GM23338 (cell line): ENCODE data around the gene TYK2. TPM values are rescaled to one million over a fixed set of nuclear protein-coding genes. Genes with fewer than 3 reads are reported as not detected.

ENCODE experiments used
- ATAC-seq: fragments of 200-7000 bp; cut with Tn5 transposase; 3 replicates; pipeline ENCODE4 v1.9.1; 2020
- DNase-seq: peaks from one replicate; pipeline ENCODE4 v3.0.0-alpha.2; 2015; ENCODE audit warnings: low spot score
- H2AFZ ChIP-seq: fragments of 200-600 bp; sonication (generic); 2 replicates; pipeline ENCODE4 v1.8.0; 2016; ENCODE audit warnings: antibody characterized with exemption, mild to moderate bottlenecking, moderate library complexity
- H3F3A ChIP-seq: fragments of 200-600 bp; sonication (generic); replicated peaks from 2 replicates; pipeline ENCODE4 v1.8.0; 2017; ENCODE audit warnings: antibody characterized with exemption, mixed run types, low read depth
- H3K27ac ChIP-seq: fragments of 200-600 bp; sonication (generic); 2 replicates; pipeline ENCODE4 v1.6.1; 2016; ENCODE audit warnings: low read depth
- H3K27me3 ChIP-seq: fragments of 200-600 bp; sonication (generic); 2 replicates; pipeline ENCODE4 v1.8.0; 2016; ENCODE audit warnings: mild to moderate bottlenecking, mixed run types, moderate library complexity; ENCODE audit not compliant: insufficient read depth
- H3K36me3 ChIP-seq: fragments of 200-600 bp; sonication (generic); 2 replicates; pipeline ENCODE4 v1.8.0; 2016; ENCODE audit warnings: mild to moderate bottlenecking; ENCODE audit not compliant: insufficient read depth
- H3K4me1 ChIP-seq: fragments of 200-600 bp; sonication (generic); 2 replicates; pipeline ENCODE4 v1.8.0; 2016; ENCODE audit warnings: mild to moderate bottlenecking, moderate library complexity; ENCODE audit not compliant: insufficient read depth
- H3K4me2 ChIP-seq: fragments of 200-600 bp; sonication (generic); 2 replicates; pipeline ENCODE4 v1.7.1; 2017; ENCODE audit warnings: mixed run types
- H3K4me3 ChIP-seq: fragments of 200-600 bp; sonication (generic); 2 replicates; pipeline ENCODE4 v1.6.1; 2016; ENCODE audit warnings: mixed run types
- H3K79me2 ChIP-seq: fragments of 200-600 bp; sonication (generic); replicated peaks from 2 replicates; pipeline ENCODE4 v1.8.0; 2017; ENCODE audit warnings: mild to moderate bottlenecking; ENCODE audit not compliant: insufficient read depth
- H3K9me2 ChIP-seq: fragments of 200-600 bp; sonication (generic); 2 replicates; pipeline ENCODE4 v1.8.0; 2017; ENCODE audit not compliant: insufficient read depth
- H4K20me1 ChIP-seq: fragments of 200-600 bp; sonication (generic); replicated peaks from 2 replicates; pipeline ENCODE4 v1.8.0; 2017; ENCODE audit warnings: mild to moderate bottlenecking; ENCODE audit not compliant: insufficient read depth
- H3K27ac Mint-ChIP-seq: 2 replicates; pipeline ENCODE4 v1.8.0; 2020; ENCODE audit warnings: inconsistent platforms, mild to moderate bottlenecking, moderate library complexity, mixed read lengths
- H3K27me3 Mint-ChIP-seq: 3 replicates; pipeline ENCODE4 v1.8.0; 2022; ENCODE audit warnings: low read depth, mild to moderate bottlenecking, moderate library complexity, mixed read lengths, inconsistent platforms; ENCODE audit not compliant: insufficient read depth, poor library complexity
- H3K36me3 Mint-ChIP-seq: 3 replicates; pipeline ENCODE4 v1.8.0; 2021; ENCODE audit warnings: low read depth, mild to moderate bottlenecking, inconsistent platforms, moderate library complexity, mixed read lengths
- H3K4me1 Mint-ChIP-seq: 3 replicates; pipeline ENCODE4 v1.8.0; 2020; ENCODE audit warnings: mild to moderate bottlenecking, inconsistent platforms, mixed read lengths
- H3K4me3 Mint-ChIP-seq: 3 replicates; pipeline ENCODE4 v1.8.0; 2021; ENCODE audit warnings: moderate library complexity, mild to moderate bottlenecking, inconsistent platforms, mixed read lengths
- H3K9me3 Mint-ChIP-seq: 3 replicates; pipeline ENCODE4 v1.8.0; 2020; ENCODE audit warnings: moderate library complexity, mild to moderate bottlenecking, inconsistent platforms, mixed read lengths
- CREB1 ChIP-seq: fragments of 250-450 bp; sonication (Bioruptor Pico); IDR thresholded peaks from 2 replicates; pipeline ENCODE4 v1.5.0; 2020; ENCODE audit warnings: low read depth, mild to moderate bottlenecking, moderate library complexity
- EZH2 ChIP-seq: fragments of 200-600 bp; sonication (generic); IDR thresholded peaks from one replicate; pipeline ENCODE4 v1.8.0; 2017; ENCODE audit warnings: antibody characterized with exemption, mild to moderate bottlenecking, low read depth; ENCODE audit not compliant: unreplicated experiment
- EZH2phosphoT487 ChIP-seq: fragments of 200-600 bp; sonication (generic); IDR thresholded peaks from one replicate; pipeline ENCODE4 v1.8.1; 2018; ENCODE audit warnings: antibody characterized with exemption; ENCODE audit not compliant: unreplicated experiment
- JUNB ChIP-seq: IDR thresholded peaks from one replicate; pipeline ENCODE4 v1.6.1; 2016; ENCODE audit warnings: antibody characterized with exemption; ENCODE audit not compliant: unreplicated experiment
- NANOG ChIP-seq: IDR thresholded peaks from 2 replicates; pipeline ENCODE4 v1.6.1; 2016; ENCODE audit warnings: antibody characterized with exemption, borderline replicate concordance
- POLR2AphosphoS5 ChIP-seq: IDR thresholded peaks from 2 replicates; pipeline ENCODE4 v1.6.1; 2016; ENCODE audit warnings: antibody characterized with exemption, low read depth
- REST ChIP-seq: IDR thresholded peaks from one replicate; pipeline ENCODE4 v1.6.1; 2018; ENCODE audit warnings: antibody characterized with exemption; ENCODE audit not compliant: unreplicated experiment
- STAT1 ChIP-seq: IDR thresholded peaks from one replicate; pipeline ENCODE4 v1.6.1; 2016; ENCODE audit warnings: antibody characterized with exemption; ENCODE audit not compliant: unreplicated experiment
- ZNF114 ChIP-seq: fragments of 250-450 bp; sonication (Bioruptor Pico); IDR thresholded peaks from 2 replicates; pipeline ENCODE4 v1.5.0; 2020; ENCODE audit warnings: mild to moderate bottlenecking, moderate library complexity
- ZNF331 ChIP-seq: fragments of 250-450 bp; sonication (Bioruptor Pico); IDR thresholded peaks from 2 replicates; pipeline ENCODE4 v1.5.0; 2020; ENCODE audit warnings: low read depth, mild to moderate bottlenecking, moderate library complexity
- ZNF462 ChIP-seq: fragments of 250-450 bp; sonication (Bioruptor Pico); IDR thresholded peaks from 2 replicates; pipeline ENCODE4 v1.5.0; 2020; ENCODE audit warnings: mild to moderate bottlenecking, moderate library complexity
- polyA plus RNA-seq: library from polyadenylated mRNA; unstranded; fragments of >200 nt; fragmentation: Nextera tagmentation; extraction: Ambion mirVana; gene quantifications from 2 replicates; pipeline ENCODE4 v1.2.1, GENCODE V29; 2016
- total RNA-seq: library from RNA; depleted of rRNA; stranded (reverse); fragments of >200 nt; shearing (Covaris generic); gene quantifications from 2 replicates; pipeline ENCODE4 v1.2.3, GENCODE V29; 2014
- TF ChIP-seq, protein P1 (sequence below), 2 experiments: fragments of 200-600 bp in 1 of 2; sonication (generic) in 1 of 2; conservative IDR thresholded peaks; 2 replicates each; pipeline versions ENCODE4 v1.5.1 to v1.6.1; 2016 to 2017; ENCODE audit warnings: antibody characterized with exemption in 2 of 2, low read depth in 2 of 2, mild to moderate bottlenecking in 2 of 2, moderate library complexity in 1 of 2
- TF ChIP-seq, protein P2 (sequence below): IDR thresholded peaks from 2 replicates; pipeline ENCODE4 v1.6.1; 2016; ENCODE audit warnings: antibody characterized with exemption

TYK2 gene
- total and polyA plus RNA-seq, 2 experiments from 2014 or later, result 29.1 to 30.7 TPM

DNA sequence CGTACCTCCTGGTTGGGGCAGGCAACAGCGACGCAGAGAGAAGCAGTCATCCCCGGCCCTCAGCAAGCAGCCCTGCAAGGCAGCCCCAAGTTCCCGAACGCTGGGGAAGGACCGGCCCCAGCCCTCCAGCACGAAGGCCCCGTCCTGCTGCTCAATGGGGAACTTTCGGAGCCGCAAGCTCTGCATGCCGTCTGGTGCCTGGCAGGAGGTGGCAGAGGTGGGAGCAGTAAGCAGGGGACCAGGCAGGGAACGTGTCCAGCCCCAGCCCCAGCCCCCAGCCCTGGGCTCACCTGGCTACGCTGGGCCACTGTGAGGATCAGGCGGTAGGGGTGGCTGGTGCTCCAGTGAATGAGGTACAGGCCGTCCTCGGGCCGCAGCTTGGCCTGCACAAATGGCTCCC is 18.1 kb downstream of the TYK2 start:
- Mint-ChIP-seq H3K27me3 (peaks cover 2% of the 10 kb centered on the region), H3K4me3 (no peak overlapping the region), H3K4me1 (no peaks in the 10 kb centered on the region), H3K9me3 (no peaks in the 10 kb centered on the region; the same call in 2 of the 3 replicates), H3K36me3 (peaks cover 21% of the 10 kb centered on the region), H3K27ac (no peak overlapping the region)
- H3K9me2 ChIP-seq, result no peaks in the 10 kb centered on the region
- no peaks in the 10 kb centered on the region; the same call in 1 of the 2 replicates for H3K36me3 ChIP-seq
- no peak for DNase-seq
- no peaks in the 10 kb centered on the region for H3K4me1 ChIP-seq
- TF ChIP-seq JUNB, result no peak
- no peak for TF ChIP-seq REST
- no peak for TF ChIP-seq ZNF462
- TF ChIP-seq, protein P1, sequence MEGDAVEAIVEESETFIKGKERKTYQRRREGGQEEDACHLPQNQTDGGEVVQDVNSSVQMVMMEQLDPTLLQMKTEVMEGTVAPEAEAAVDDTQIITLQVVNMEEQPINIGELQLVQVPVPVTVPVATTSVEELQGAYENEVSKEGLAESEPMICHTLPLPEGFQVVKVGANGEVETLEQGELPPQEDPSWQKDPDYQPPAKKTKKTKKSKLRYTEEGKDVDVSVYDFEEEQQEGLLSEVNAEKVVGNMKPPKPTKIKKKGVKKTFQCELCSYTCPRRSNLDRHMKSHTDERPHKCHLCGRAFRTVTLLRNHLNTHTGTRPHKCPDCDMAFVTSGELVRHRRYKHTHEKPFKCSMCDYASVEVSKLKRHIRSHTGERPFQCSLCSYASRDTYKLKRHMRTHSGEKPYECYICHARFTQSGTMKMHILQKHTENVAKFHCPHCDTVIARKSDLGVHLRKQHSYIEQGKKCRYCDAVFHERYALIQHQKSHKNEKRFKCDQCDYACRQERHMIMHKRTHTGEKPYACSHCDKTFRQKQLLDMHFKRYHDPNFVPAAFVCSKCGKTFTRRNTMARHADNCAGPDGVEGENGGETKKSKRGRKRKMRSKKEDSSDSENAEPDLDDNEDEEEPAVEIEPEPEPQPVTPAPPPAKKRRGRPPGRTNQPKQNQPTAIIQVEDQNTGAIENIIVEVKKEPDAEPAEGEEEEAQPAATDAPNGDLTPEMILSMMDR (conservative IDR thresholded peaks at IDR 0.05; ENCODE audit: low read depth in 2 of 2), result no peak
- no peak for TF ChIP-seq POLR2AphosphoS5
- TF ChIP-seq, protein P2, sequence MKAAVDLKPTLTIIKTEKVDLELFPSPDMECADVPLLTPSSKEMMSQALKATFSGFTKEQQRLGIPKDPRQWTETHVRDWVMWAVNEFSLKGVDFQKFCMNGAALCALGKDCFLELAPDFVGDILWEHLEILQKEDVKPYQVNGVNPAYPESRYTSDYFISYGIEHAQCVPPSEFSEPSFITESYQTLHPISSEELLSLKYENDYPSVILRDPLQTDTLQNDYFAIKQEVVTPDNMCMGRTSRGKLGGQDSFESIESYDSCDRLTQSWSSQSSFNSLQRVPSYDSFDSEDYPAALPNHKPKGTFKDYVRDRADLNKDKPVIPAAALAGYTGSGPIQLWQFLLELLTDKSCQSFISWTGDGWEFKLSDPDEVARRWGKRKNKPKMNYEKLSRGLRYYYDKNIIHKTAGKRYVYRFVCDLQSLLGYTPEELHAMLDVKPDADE, result no peak
- TF ChIP-seq STAT1, result no peak
- no peak for TF ChIP-seq CREB1 (CRISPR knock-in tag)
- no peak for TF ChIP-seq EZH2
- TF ChIP-seq EZH2phosphoT487, result no peak
- no peak for TF ChIP-seq ZNF331 (CRISPR knock-in tag)
- no peak for TF ChIP-seq ZNF114 (CRISPR knock-in tag)
- TF ChIP-seq NANOG, result no peak
- no peaks in the 10 kb centered on the region for H3K27me3 ChIP-seq
- no peak overlapping the region for H2AFZ ChIP-seq
- H4K20me1 ChIP-seq, result 0 out of 2 replicates have a peak, but pooled peaks cover 3% of the 10 kb centered on the region
- ATAC-seq, result no peak
- no peaks in the 10 kb centered on the region for H3F3A ChIP-seq
- H3K4me3 ChIP-seq, result no peak overlapping the region
- no peaks in the 10 kb centered on the region for H3K79me2 ChIP-seq
- H3K4me2 ChIP-seq, result no peak overlapping the region
- H3K27ac ChIP-seq, result no peak overlapping the region
